Mesenchymal stem cell (in vitro differentiated cells and primary cell): ENCODE results near the gene WDR89. TPM values are rescaled to one million over a fixed set of nuclear protein-coding genes. Genes with fewer than 3 reads are reported as not detected.

Experiments
- DNase-seq: peaks from one replicate; pipeline ENCODE4 v3.0.0-alpha.2; 2013
- H2AFZ ChIP-seq: one replicate; pipeline ENCODE4 v1.6.1; 2013; ENCODE audit warnings: low read depth, mild to moderate bottlenecking, control low read depth, inconsistent platforms, low read length, moderate library complexity
- H2AK5ac ChIP-seq: 2 replicates; pipeline ENCODE4 v1.6.1; 2013; ENCODE audit warnings: low read length, moderate library complexity, mild to moderate bottlenecking, inconsistent platforms; ENCODE audit not compliant: severe bottlenecking
- H2BK120ac ChIP-seq: one replicate; pipeline ENCODE4 v1.6.1; 2013; ENCODE audit warnings: low read depth, mild to moderate bottlenecking, inconsistent platforms, low read length, moderate library complexity
- H2BK12ac ChIP-seq, 2 experiments: one replicate each; pipeline ENCODE4 v1.6.1; 2013; ENCODE audit warnings: inconsistent platforms in 2 of 2, low read length in 2 of 2, mild to moderate bottlenecking in 2 of 2, moderate library complexity in 2 of 2, control low read depth in 1 of 2
- H2BK15ac ChIP-seq: one replicate; pipeline ENCODE4 v1.6.1; 2013; ENCODE audit warnings: mild to moderate bottlenecking, low read depth, inconsistent platforms; ENCODE audit not compliant: poor library complexity, severe bottlenecking
- H2BK5ac ChIP-seq: 2 replicates; pipeline ENCODE4 v1.6.1; 2013; ENCODE audit warnings: low read depth, mild to moderate bottlenecking, low read length, control low read depth, inconsistent platforms; ENCODE audit not compliant: poor library complexity, severe bottlenecking
- H3K14ac ChIP-seq, 2 experiments: one replicate each; pipeline ENCODE4 v1.6.1; 2013; ENCODE audit warnings: inconsistent platforms in 2 of 2, low read length in 2 of 2, control low read depth in 1 of 2, mild to moderate bottlenecking in 1 of 2, moderate library complexity in 1 of 2
- H3K18ac ChIP-seq, 2 experiments: one replicate each; pipeline ENCODE4 v1.6.1; 2013; ENCODE audit warnings: inconsistent platforms in 2 of 2, low read length in 2 of 2, control low read depth in 1 of 2, low read depth in 1 of 2, mild to moderate bottlenecking in 1 of 2
- H3K23ac ChIP-seq, 2 experiments: one replicate each; pipeline ENCODE4 v1.6.1; 2013; ENCODE audit warnings: inconsistent platforms in 2 of 2, low read length in 2 of 2, mild to moderate bottlenecking in 2 of 2, moderate library complexity in 2 of 2, control low read depth in 1 of 2
- H3K27ac ChIP-seq: 2 replicates; pipeline ENCODE4 v1.5.1; 2013; ENCODE audit warnings: mild to moderate bottlenecking, moderate library complexity, low read length, control low read depth, inconsistent platforms; ENCODE audit not compliant: poor library complexity, severe bottlenecking
- H3K27me3 ChIP-seq, 2 experiments: 2 replicates each; pipeline versions ENCODE4 v1.6.1 to v1.7.0; 2013; ENCODE audit warnings: low read length in 2 of 2, mild to moderate bottlenecking in 2 of 2, moderate library complexity in 2 of 2, control low read depth in 1 of 2, inconsistent platforms in 1 of 2; ENCODE audit not compliant: control insufficient read depth in 1 of 2, insufficient read depth in 1 of 2
- H3K36me3 ChIP-seq, 2 experiments: 2 replicates each; pipeline versions ENCODE4 v1.6.1 to v1.7.0; 2013; ENCODE audit warnings: low read length in 2 of 2, control low read depth in 1 of 2, inconsistent platforms in 1 of 2, low read depth in 1 of 2, mild to moderate bottlenecking in 1 of 2; ENCODE audit not compliant: insufficient read depth in 2 of 2, control insufficient read depth in 1 of 2
- H3K4ac ChIP-seq, 2 experiments: one replicate each; pipeline ENCODE4 v1.6.1; 2013; ENCODE audit warnings: inconsistent platforms in 2 of 2, low read length in 2 of 2, mild to moderate bottlenecking in 2 of 2, moderate library complexity in 2 of 2, control low read depth in 1 of 2, low read depth in 1 of 2
- H3K4me1 ChIP-seq: 2 replicates; pipeline ENCODE4 v1.6.1; 2013; ENCODE audit warnings: low read depth, low read length, control low read depth; ENCODE audit not compliant: control insufficient read depth, insufficient read depth
- H3K4me2 ChIP-seq: 2 replicates; pipeline ENCODE4 v1.6.1; 2013; ENCODE audit warnings: low read length, mild to moderate bottlenecking, inconsistent platforms; ENCODE audit not compliant: poor library complexity, severe bottlenecking
- H3K4me3 ChIP-seq, 2 experiments: 2 replicates each; pipeline versions ENCODE4 v1.5.1 to v1.7.0; 2013; ENCODE audit warnings: low read length in 2 of 2, mild to moderate bottlenecking in 2 of 2, control low read depth in 1 of 2, low read depth in 1 of 2; ENCODE audit not compliant: insufficient read depth in 1 of 2
- H3K79me1 ChIP-seq: replicated peaks from 2 replicates; pipeline ENCODE4 v1.6.1; 2013; ENCODE audit warnings: mild to moderate bottlenecking, control low read depth, low read length, inconsistent platforms; ENCODE audit not compliant: poor library complexity, severe bottlenecking
- H3K9ac ChIP-seq: 2 replicates; pipeline ENCODE4 v1.7.0; 2013; ENCODE audit warnings: mild to moderate bottlenecking, low read length, moderate library complexity
- H3K9me3 ChIP-seq: 2 replicates; pipeline ENCODE4 v1.7.0; 2013; ENCODE audit warnings: mild to moderate bottlenecking, low read length; ENCODE audit not compliant: control insufficient read depth
- H4K8ac ChIP-seq: one replicate; pipeline ENCODE4 v1.6.1; 2013; ENCODE audit warnings: inconsistent platforms, mild to moderate bottlenecking, low read length, moderate library complexity
- H4K91ac ChIP-seq: one replicate; pipeline ENCODE4 v1.6.1; 2013; ENCODE audit warnings: mild to moderate bottlenecking, low read length, inconsistent platforms
- WGBS: methylation state at CpG from one replicate; pipeline ENCODE4 v1.1.7; 2013; ENCODE audit warnings: mixed read lengths; 5-methylcytosine and 5-hydroxymethylcytosine counted together
- small RNA-seq: library from polyadenylated mRNA; stranded (forward); fragments of <200 nt; extraction: miRNeasy Mini kit (QIAGEN cat#:217004); gene quantifications from one replicate; pipeline ENCODE3, GENCODE V24; 2013; ENCODE audit warnings: low read depth

Gene WDR89

DNA sequence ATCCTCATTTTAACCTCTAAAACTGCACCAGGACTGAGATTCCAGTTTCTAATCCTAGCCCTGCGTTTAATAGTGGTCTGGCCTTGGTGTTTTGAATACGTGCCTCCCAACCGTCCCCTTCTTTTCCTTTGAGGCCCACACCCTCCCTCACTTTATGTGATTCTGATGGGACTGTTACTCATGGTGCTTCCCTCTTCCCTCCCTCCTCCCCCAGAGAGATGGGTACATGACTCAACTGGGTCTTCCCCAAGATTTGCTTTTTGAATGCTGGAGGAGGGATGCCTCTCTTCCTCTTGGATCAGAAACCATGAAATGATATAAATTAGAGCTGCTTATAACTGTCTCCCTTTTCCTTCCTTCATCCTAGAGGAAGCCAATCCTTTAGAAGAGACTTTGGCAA is 90.3 kb downstream of the WDR89 start:
- Histone ChIP-seq H3K9me3 (no peaks in the 10 kb centered on the region), H2BK15ac (no peak overlapping the region), H3K27me3 (no peaks in the 10 kb centered on the region), H3K4me3 (no peak overlapping the region), H3K4me1 (no peaks in the 10 kb centered on the region), H2AFZ (peak overlapping the region; percentile 69), H3K27ac (no peak overlapping the region), H3K79me1 (no peaks in the 10 kb centered on the region), H3K14ac (no peak overlapping the region), H3K18ac (peak overlapping the region in 1 of 2 experiments; percentile 12), H4K8ac (no peak overlapping the region), H2AK5ac (no peak overlapping the region), H3K9ac (peak overlapping the region; percentile 4), H4K91ac (no peak overlapping the region), H3K4ac (no peak overlapping the region), H2BK12ac (no peak overlapping the region), H3K4me2 (no peak overlapping the region), H3K36me3 (no peaks in the 10 kb centered on the region), H3K23ac (no peak overlapping the region), H2BK5ac (no peak overlapping the region), H2BK120ac (no peak overlapping the region)
- peak; percentile 7 for DNase-seq
- WGBS = 73% methylated on average over 3 of the region's 3 CpGs

DNA sequence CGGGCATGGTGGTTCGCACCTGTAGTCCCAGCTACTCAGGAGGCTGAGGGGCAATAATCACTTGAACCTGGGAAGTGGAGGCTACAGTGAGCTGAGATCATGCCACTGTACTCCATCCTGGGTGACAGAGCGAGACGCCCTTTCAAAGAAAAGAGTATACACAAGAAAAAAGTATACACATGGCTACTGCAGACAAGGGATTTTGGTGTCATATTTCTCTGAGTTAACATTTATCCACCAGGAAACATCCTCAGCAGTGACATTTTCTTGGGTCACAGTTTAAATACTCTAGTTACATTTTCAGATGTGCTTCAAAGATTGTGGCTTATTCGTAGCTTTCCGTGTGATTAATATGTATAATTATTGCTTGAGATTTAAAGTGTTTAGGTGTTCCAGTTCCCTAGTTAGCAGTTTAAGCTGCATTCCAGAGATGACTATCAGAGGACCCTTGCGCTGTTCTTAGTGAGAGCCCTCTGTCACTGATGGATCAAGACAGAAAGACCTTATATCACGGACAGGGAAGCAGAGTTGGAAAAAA is 93.8 kb downstream of the WDR89 start:
- Histone ChIP-seq H2BK120ac (no peak overlapping the region), H3K9me3 (no peaks in the 10 kb centered on the region), H3K4ac (no peak overlapping the region), H3K23ac (no peak overlapping the region), H3K9ac (no peak overlapping the region), H2BK5ac (no peak overlapping the region), H3K27ac (no peak overlapping the region), H3K18ac (no peak overlapping the region), H4K8ac (no peak overlapping the region), H3K4me3 (no peak overlapping the region), H2AK5ac (no peak overlapping the region), H3K36me3 (no peaks in the 10 kb centered on the region), H3K4me2 (no peak overlapping the region), H3K4me1 (no peaks in the 10 kb centered on the region), H2AFZ (no peak overlapping the region), H2BK15ac (no peak overlapping the region), H4K91ac (no peak overlapping the region), H2BK12ac (no peak overlapping the region), H3K79me1 (peaks cover 5% of the 10 kb centered on the region), H3K14ac (no peak overlapping the region), H3K27me3 (no peaks in the 10 kb centered on the region)
- DNase-seq = no peak
- 88% methylated on average over 8 of the region's 8 CpGs for WGBS

Small RNA genes lying within 50 kb of the gene (small RNA-seq; reads per million reads assigned to genes)
- not detected for gene RF00012
- gene RF00019 = not detected
- gene RNU6-1162P = not detected
- not detected for gene RNU6-597P
